Spinal cord (tissue), 10 donors: Measurements from ENCODE around the gene ZNF554. TPM values are rescaled to one million over a fixed set of nuclear protein-coding genes. Genes with fewer than 3 reads are reported as not detected.

ENCODE experiments used
- DNase-seq, 6 donors: peaks; one replicate each; pipeline versions ENCODE4 v3.0.0 to v3.0.0-alpha.2; 2013 to 2015; ENCODE audit warnings: low spot score in 6 of 6, low read depth in 4 of 6
- H3K27ac ChIP-seq: one replicate; pipeline ENCODE4 v1.5.1; 2013; ENCODE audit warnings: low read depth, low read length, control low read depth
- H3K27me3 ChIP-seq: one replicate; pipeline ENCODE4 v1.6.1; 2013; ENCODE audit warnings: low read length; ENCODE audit not compliant: control insufficient read depth, insufficient read depth
- H3K36me3 ChIP-seq: one replicate; pipeline ENCODE4 v1.6.1; 2013; ENCODE audit warnings: low read length; ENCODE audit not compliant: control insufficient read depth, insufficient read depth
- H3K4me1 ChIP-seq: one replicate; pipeline ENCODE4 v1.6.1; 2013; ENCODE audit warnings: low read length; ENCODE audit not compliant: control insufficient read depth, insufficient read depth
- H3K4me3 ChIP-seq: one replicate; pipeline ENCODE4 v1.5.1; 2013; ENCODE audit warnings: low read depth, low read length, control low read depth
- H3K9me3 ChIP-seq: one replicate; pipeline ENCODE4 v1.6.1; 2013; ENCODE audit warnings: low read length; ENCODE audit not compliant: control insufficient read depth, insufficient read depth
- WGBS: methylation state at CpG from one replicate; pipeline ENCODE4 v1.1.5; 2013; ENCODE audit warnings: missing lambda C conversion rate; ENCODE audit not compliant: insufficient coverage; 5-methylcytosine and 5-hydroxymethylcytosine counted together
- polyA plus RNA-seq, 2 donors: library from polyadenylated mRNA; unstranded; fragments of 120-200 nt; gene quantifications; one replicate each; pipeline ENCODE4 v1.2.1, GENCODE V29; 2013; ENCODE audit not compliant: insufficient read length in 2 of 2
- total RNA-seq, 2 donors: library from RNA; depleted of rRNA in 1 of 2; stranded (reverse); fragments of 120-200 nt in 1 of 2; fragments of >200 nt in 1 of 2; gene quantifications; one replicate each; pipeline versions ENCODE4 v1.2.3 to v1.2.4, GENCODE V29; 2013 to 2014
- donor health status: healthy.

The ZNF554 gene
- total and polyA plus RNA-seq, 4 donors = 10.0 to 14.7 (median 11.2) TPM

DNA sequence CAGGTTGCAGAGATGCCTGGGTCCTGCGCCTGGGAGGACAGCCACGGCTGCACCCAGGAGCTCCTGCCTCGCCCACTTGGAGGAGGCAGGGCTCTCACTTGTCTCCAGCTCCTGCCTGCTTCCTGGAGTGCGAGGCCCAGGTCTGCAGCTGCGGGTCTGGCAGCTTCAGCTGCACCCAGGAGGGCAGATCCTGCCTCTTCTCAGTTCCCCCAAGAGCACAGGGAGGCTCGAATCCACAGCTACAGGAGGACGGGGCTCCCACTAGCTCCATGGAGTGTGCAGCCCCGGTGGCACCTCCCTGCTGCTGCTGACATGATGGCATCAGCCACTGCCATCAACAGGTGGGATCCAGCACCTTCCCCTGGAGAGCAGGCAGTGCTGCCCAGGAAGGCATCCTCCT lies 4.5 kb downstream of the ZNF554 start:
- peaks cover 45% of the 10 kb centered on the region for H3K36me3 ChIP-seq
- no peak overlapping the region for H3K27ac ChIP-seq
- H3K27me3 ChIP-seq = no peaks in the 10 kb centered on the region
- no peak overlapping the region for H3K4me3 ChIP-seq
- DNase-seq = no peak
- 89% methylated on average over 8 of the region's 8 CpGs for WGBS
- H3K9me3 ChIP-seq = no peaks in the 10 kb centered on the region
- H3K4me1 ChIP-seq = peaks cover 18% of the 10 kb centered on the region

DNA sequence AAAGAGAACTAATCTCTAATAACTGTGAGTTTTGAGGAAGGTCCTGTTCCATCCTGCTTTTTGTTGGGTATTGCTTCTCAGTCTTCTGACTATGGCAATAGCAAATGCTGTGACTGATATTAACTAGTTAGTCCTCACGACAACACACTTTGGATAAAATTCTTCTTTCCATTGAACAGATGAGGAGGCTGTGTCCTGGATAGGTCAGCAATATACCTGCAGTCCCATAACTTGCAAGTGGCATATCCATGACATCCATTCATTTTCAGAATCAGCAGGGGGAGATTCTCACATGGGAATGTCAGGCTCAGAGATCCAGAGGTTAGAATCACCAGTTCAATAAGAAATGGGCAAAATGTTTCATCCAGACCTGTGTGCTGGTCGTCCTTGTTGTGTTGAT lies 7.4 kb downstream of the ZNF554 start:
- DNase-seq = no peak
- H3K4me1 ChIP-seq = no peaks in the 10 kb centered on the region
- peaks cover 55% of the 10 kb centered on the region for H3K36me3 ChIP-seq
- H3K9me3 ChIP-seq = no peaks in the 10 kb centered on the region
- WGBS = no CpG with 5 or more reads among the region's 2 CpGs
- no peaks in the 10 kb centered on the region for H3K27me3 ChIP-seq
- no peak overlapping the region for H3K27ac ChIP-seq
- H3K4me3 ChIP-seq = no peak overlapping the region

- 96% methylated on average over 11 of the region's 13 CpGs for WGBS
Observed at GRCh38 chr19:2827840-2828489, 8.3 kb downstream of the ZNF554 start.

DNA sequence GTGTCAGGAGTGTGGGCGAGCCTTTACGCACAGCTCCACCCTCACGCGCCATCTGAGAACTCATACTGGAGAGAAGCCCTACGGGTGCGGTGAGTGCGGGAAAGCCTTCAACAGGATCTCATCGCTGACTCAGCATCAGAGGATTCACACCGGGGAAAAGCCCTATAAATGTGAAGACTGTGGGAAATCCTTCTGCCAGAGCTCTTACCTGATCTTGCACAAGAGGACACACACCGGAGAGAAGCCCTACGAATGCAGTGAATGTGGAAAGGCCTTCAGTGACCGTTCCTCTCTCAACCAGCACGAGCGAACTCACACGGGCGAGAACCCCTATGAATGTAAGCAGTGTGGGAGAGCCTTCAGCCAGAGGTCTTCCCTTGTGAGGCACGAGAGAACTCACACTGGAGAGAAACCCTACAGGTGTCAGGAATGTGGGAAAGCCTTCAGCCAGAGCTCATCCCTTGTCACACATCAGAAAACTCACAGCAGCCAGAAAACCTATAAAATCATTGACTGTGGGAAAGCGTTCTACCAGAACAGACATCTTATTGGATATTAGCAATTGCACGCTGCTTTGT lies 14.7 kb downstream of the ZNF554 start:
- H3K4me3 ChIP-seq = no peak overlapping the region
- peaks cover 29% of the 10 kb centered on the region for H3K9me3 ChIP-seq
- H3K4me1 ChIP-seq = no peaks in the 10 kb centered on the region
- DNase-seq = no peak
- no peak overlapping the region for H3K27ac ChIP-seq
- no peaks in the 10 kb centered on the region for H3K27me3 ChIP-seq
- 95% methylated on average over 14 of the region's 19 CpGs for WGBS
- peaks cover 59% of the 10 kb centered on the region for H3K36me3 ChIP-seq

More at GRCh38 chr19:2827840-2828489, 8.3 kb downstream of the ZNF554 start:
- Histone ChIP-seq H3K27ac (no peak overlapping the region), H3K4me1 (no peaks in the 10 kb centered on the region), H3K4me3 (no peak overlapping the region), H3K9me3 (peaks cover 4% of the 10 kb centered on the region), H3K27me3 (no peaks in the 10 kb centered on the region), H3K36me3 (peaks cover 55% of the 10 kb centered on the region)
- DNase-seq = no peak

GRCh38 chr19:2837430-2837829 lies 17.8 kb downstream of the ZNF554 start:
- Histone ChIP-seq H3K4me3 (no peak overlapping the region), H3K27ac (no peak overlapping the region), H3K4me1 (peaks cover 11% of the 10 kb centered on the region), H3K27me3 (no peaks in the 10 kb centered on the region), H3K36me3 (peaks cover 45% of the 10 kb centered on the region), H3K9me3 (peaks cover 29% of the 10 kb centered on the region)
- DNase-seq = no peak
- WGBS = 93% methylated on average over 3 of the region's 4 CpGs

DNA sequence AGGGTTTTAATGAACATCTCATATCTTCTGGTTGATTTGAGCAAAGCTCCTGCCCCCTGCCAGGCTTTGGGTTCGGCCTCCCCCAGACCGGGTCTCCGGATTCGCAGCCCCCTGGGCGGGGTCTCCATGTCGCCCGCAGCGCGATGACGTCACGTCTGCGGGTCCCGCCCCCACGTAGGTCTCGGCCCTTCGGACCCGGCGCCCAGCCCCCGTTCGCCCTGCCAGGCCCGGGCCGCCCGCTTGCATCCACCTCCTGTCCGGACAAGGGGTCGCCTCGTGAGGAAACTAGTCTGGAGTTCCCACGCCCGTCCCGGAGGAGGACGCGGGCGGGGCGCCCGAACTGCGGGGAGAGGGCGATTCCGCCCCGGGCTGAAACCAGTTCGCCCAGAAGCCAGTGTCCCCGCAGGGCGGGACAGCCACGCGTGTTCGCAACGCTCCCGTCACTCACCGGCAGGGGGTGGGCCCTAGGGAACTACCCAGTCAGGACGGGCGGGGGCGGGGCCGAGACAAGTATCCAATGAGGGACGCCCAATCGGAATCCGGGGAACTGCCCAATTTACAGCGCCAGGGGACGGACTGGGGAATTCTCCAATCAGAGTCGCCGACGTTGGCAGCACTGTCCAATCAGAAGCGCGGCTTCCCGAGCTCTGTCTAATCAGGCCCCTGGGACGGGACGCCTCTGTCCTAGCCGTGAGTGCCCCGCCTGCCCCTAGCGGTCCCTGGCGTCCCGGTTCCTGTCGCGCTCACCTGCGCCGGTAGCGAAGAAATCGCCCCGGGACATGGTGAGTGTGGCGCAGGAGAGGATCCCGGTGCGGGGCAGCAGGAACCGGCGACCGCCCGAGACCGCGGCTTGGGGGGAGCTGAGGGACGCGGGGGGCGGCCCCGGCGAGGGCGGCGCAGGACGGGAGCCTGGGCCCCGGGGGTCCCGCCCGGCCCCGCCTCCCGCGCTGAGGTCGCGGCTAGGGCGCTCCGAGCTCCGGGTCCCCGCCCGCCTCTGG lies 21.4 kb downstream of the ZNF554 start, which contains the start of gene ZNF555:
Gene ZNF555, plus strand, starts transcription at position 682 of the 998 bp plus-strand sequence. Its CDS starts 98 bp downstream, at position 780.
- Histone ChIP-seq H3K9me3 (peaks cover 1% of the 10 kb centered on the region), H3K4me3 (peak within 1 kb of the TSS; percentile 73), H3K27ac (peak within 1 kb of the TSS; percentile 96), H3K36me3 (peaks cover 11% of the 10 kb centered on the region), H3K27me3 (no peaks in the 10 kb centered on the region), H3K4me1 (peaks cover 15% of the 10 kb centered on the region)
- under 1% methylated on average over 106 of the region's 106 CpGs for WGBS
- DNase-seq = peak; percentile 98 to 100 (median 99)

GRCh38 chr19:2841855-2842574 lies 22.3 kb downstream of the ZNF554 start:
- Histone ChIP-seq H3K4me3 (peak overlapping the region; percentile 73), H3K27ac (no peak overlapping the region), H3K36me3 (peaks cover 7% of the 10 kb centered on the region), H3K9me3 (peaks cover 1% of the 10 kb centered on the region), H3K4me1 (peaks cover 15% of the 10 kb centered on the region), H3K27me3 (no peaks in the 10 kb centered on the region)
- WGBS = 2% methylated on average over 58 of the region's 62 CpGs
- DNase-seq = peak in 1 of 6 donors; percentile 10

DNA sequence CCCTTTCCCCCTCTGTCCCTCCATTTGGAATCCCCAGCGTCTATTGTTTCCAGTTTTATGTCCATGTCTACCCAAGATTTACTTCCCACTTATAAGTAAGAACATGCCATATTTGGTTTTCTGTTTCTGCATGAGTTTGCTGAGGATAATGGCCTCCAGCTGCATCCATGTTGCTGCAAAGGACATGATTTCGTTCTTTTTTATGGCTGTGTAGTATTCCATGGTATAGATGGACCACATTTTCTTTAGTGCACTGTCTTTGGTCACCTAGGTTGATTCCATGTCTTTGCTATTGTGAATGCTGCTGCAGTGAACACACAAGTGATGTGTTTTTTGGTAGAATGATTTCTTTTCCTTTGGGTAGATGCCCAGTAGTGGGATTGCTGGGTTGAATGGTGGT lies 25.4 kb downstream of the ZNF554 start:
- Histone ChIP-seq H3K27me3 (no peaks in the 10 kb centered on the region), H3K9me3 (peaks cover 4% of the 10 kb centered on the region), H3K4me3 (no peak overlapping the region), H3K4me1 (peaks cover 14% of the 10 kb centered on the region), H3K36me3 (peaks cover 3% of the 10 kb centered on the region), H3K27ac (no peak overlapping the region)
- no peak for DNase-seq
- WGBS = 71% methylated on average over 1 of the region's 2 CpGs
